ENCODE data around the gene MTHFR. TPM values are rescaled to one million over a fixed set of nuclear protein-coding genes. Genes with fewer than 3 reads are reported as not detected.

Gene MTHFR
- total and polyA plus RNA-seq, 2 of the 4 experiments (the other 2 are of a cell fraction): 7.3 to 7.4 TPM

DNA sequence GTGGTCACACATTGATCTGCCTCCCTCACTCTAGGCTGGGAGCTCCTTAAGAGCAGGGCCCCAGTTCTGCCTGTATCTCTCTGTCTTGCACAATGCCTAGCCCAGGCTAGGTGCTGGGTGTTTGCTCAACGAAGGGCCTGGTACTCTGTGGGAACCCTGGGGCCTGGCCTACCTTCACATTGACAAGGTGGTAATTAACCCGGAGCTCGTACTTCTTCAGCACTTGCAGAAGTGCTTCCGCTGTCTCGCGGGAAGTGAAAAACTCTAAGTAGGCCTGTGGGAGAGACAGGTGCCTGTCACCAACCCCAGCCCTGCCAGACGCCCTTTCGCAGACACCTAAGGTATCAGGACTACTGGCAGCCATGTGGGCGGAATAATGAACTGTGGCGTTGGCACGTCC lies 13.7 kb downstream of the MTHFR start:
- H2AFZ ChIP-seq (replicated peaks; ENCODE audit: low read length, poor library complexity): no peak overlapping the region
- no peak overlapping the region for H3K18ac ChIP-seq (ENCODE audit: low read depth, low read length)
- DNase-seq (no peak), ATAC-seq (ENCODE audit: low read depth) (no peak)
- CTCF ChIA-PET: no interaction called here
- H3K27ac ChIP-seq (ENCODE audit: insufficient read depth, low read length): peak overlapping the region; percentile 68; the same call in 1 of the 2 replicates
- dilution Hi-C loops (cut with HindIII; ENCODE audit: low sequenced_read_pairs, unreplicated experiment): no loop called here
- in situ Hi-C loops (cut with MboI; ENCODE audit: low sequenced_read_pairs): no loop called here
- no TSS peak for BruUV-seq (replicated peaks)
- no peak overlapping the region for H3K23ac ChIP-seq (ENCODE audit: low read depth, low read length)
- H3K4me1 ChIP-seq (ENCODE audit: control insufficient read depth, insufficient read depth, low read length): peaks cover 39% of the 10 kb centered on the region
- no peak overlapping the region for H3K56ac ChIP-seq (ENCODE audit: extremely low read depth, insufficient read depth, low read length)
- H2BK20ac ChIP-seq (ENCODE audit: low read depth, low read length): no peak overlapping the region
- no peak overlapping the region for H3K9ac ChIP-seq (ENCODE audit: low read depth, low read length)
- intact Hi-C loops (cut with micrococcal nuclease): no loop called here
- no peak overlapping the region for H3K14ac ChIP-seq (replicated peaks; ENCODE audit: low read depth, low read length)
- no peak overlapping the region for H3K4me3 ChIP-seq (ENCODE audit: insufficient read depth, low read depth, low read length)
- H4K91ac ChIP-seq (ENCODE audit: insufficient read depth, low read depth, low read length): no peak overlapping the region
- H3K79me1 ChIP-seq (ENCODE audit: low read depth in 1 of 2, low read length in 2 of 2): peaks cover 0 to 17% of the 10 kb centered on the region in 2 experiments; a peak in 2 of 4 replicates
- H4K5ac ChIP-seq (ENCODE audit: low read depth, low read length): no peak overlapping the region; the same call in 1 of the 2 replicates
- H3K9me3 ChIP-seq (ENCODE audit: control insufficient read depth, insufficient read depth, low read length): no peaks in the 10 kb centered on the region
- peak overlapping the region; percentile 71; the same call in 1 of the 3 replicates for H2BK15ac ChIP-seq (ENCODE audit: low read depth, low read length)
- peak overlapping the region; percentile 84; the same call in 1 of the 2 replicates for H2BK120ac ChIP-seq (ENCODE audit: low read depth, low read length)
- POLR2A ChIA-PET (ENCODE audit: unreplicated experiment): no interaction called here
- peak overlapping the region; percentile 15 for H2AK9ac ChIP-seq (replicated peaks; ENCODE audit: low read depth, low read length, poor library complexity)
- H3K9me1 ChIP-seq (ENCODE audit: insufficient read depth, low read length): peaks cover 36% of the 10 kb centered on the region
- H4K8ac ChIP-seq (ENCODE audit: low read depth in 2 of 2, low read length in 2 of 2): peak overlapping the region in 1 of 2 experiments; percentile 6; a peak in 1 of 4 replicates
- no peaks in the 10 kb centered on the region for H3K27me3 ChIP-seq (ENCODE audit: control insufficient read depth, insufficient read depth, low read length)
- no peaks in the 10 kb centered on the region for H4K20me1 ChIP-seq (ENCODE audit: insufficient read depth, low read length)
- peak overlapping the region; percentile 89; the same call in 1 of the 2 replicates for H3K4ac ChIP-seq (ENCODE audit: low read depth, low read length)
- H3K4me2 ChIP-seq (ENCODE audit: low read depth, low read length): no peak overlapping the region
- H2AK5ac ChIP-seq (ENCODE audit: low read depth, low read length): peak overlapping the region; percentile 93
- no peak overlapping the region for H2BK5ac ChIP-seq (ENCODE audit: low read depth, low read length, poor library complexity, severe bottlenecking)
- H3K36me3 ChIP-seq (ENCODE audit: control insufficient read depth, insufficient read depth, low read length): peaks cover 48% of the 10 kb centered on the region
- TF ChIP-seq RAD21 (IDR thresholded peaks at IDR 0.05; ENCODE audit: low read length): no peak
- TF ChIP-seq CEBPB (IDR thresholded peaks at IDR 0.05; ENCODE audit: low read depth, low read length): no peak
- 92% methylated on average over 6 of the region's 11 CpGs; no CpG with 5 or more reads in 1 of the 2 experiments for WGBS, 2 experiments (ENCODE audit: extremely low coverage in 2 of 2, insufficient read length in 1 of 2)
